ENCODE measurements around the gene SLC48A1. TPM values are rescaled to one million over a fixed set of nuclear protein-coding genes. Genes with fewer than 3 reads are reported as not detected.

SLC48A1 gene
- polyA plus RNA-seq, 3 donors, result 54.4 to 69.8 (median 55.2) TPM

DNA sequence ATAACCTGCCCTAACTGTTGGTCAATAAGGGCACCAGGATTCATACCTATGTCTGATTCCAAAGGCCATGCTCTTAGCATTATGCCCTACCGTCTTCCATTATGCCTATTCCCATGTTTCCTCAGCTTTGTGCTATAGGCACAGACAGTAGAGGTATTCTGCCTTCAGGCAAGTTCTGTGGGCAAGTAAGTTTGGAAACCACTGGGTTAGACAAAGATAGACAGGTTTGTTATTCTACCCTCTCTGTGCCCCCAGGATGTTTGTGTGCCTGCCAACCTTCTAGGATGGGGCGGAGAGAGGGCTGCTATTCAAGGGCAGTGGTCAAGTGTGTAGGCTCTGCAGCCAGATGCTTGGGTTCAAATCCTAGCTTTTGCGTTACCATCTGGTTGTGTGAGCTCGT lies 18.9 kb upstream of the SLC48A1 start:
- no peak for DNase-seq

DNA sequence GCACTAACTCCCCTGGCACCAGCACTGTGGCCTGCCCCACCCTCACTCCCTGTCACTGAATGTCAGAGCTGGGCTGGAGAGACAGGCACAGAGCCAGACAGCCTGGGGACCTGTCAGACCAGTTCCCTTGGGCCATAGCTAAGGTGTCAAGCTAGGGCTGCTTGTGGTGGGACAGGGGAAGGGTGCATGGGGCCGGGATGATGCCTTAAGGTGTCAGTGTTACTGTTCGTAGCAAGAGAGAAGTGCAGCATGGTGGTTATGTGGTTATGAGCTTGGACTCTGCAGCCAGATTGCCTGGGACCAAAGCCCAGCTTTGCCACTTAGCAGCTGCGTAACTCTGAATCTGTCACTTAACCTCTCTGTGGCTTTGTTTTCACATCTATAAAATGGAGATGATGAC lies 18.2 kb upstream of the SLC48A1 start:
- no peak for DNase-seq

DNA sequence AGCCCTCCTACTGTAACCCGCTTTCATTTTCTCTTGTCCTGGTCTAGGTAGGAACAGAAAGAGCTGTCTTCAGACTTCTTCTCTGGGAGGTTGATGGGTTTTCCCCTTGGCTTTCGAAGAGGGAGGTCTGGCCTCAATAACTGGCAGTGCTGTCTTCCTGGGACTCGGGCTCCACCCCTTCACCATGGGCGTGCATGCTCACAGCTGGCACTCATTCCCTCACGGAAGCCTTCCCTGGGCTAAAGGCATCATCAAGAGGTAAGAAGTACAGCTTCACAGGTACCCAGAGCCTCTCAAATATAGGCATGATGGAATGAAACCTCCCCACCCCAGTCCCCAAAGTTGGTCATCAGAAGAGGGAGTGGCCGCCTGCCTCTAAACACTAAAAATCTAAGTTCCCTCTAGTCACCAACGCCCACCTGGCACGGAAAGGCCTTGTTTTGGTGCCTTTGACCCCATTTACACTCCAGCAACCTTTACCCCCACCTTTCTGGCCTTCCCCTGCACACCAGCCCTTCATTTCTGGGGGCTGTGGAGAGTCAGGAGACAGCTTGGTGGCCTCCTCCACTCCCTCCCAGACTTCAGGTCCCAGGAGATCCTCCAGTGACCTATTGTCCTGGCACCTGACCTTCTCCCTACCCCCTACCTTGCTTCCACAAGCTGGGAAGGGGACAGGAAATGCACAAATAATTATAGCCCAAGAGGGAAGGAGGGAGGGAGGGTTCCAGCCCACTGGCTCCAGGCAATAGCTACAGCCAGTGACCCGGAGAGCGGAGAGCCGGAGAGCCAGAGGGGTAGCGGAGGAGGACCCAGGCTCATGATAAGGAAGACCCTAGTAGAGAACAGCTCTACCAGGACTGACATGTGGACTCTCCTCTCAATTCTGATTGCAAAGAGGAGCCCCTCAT lies 17.1 kb upstream of the SLC48A1 start:
- no peak for DNase-seq

DNA sequence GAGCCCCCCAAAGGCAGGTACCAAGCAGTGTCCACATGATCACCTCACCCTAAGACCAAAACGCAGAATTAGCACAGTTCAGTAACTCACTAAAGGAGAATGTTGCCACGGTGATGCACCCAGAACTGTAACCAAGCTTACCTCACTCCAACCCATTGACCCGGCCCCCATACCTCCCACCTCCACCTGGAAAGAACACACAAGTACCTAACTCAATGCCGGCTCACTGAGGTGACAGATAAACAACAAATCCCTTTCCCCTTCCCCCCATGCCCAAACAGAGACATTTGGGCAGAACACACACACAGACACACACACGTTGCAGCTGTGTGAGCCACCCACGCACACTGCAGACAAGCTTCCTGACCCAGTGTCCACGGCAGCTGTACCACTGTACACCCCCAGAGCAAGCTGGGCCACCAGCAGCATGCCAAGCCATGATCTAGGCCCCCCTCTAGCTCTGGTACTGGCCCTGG lies 15.6 kb upstream of the SLC48A1 start:
- DNase-seq, result no peak

DNA sequence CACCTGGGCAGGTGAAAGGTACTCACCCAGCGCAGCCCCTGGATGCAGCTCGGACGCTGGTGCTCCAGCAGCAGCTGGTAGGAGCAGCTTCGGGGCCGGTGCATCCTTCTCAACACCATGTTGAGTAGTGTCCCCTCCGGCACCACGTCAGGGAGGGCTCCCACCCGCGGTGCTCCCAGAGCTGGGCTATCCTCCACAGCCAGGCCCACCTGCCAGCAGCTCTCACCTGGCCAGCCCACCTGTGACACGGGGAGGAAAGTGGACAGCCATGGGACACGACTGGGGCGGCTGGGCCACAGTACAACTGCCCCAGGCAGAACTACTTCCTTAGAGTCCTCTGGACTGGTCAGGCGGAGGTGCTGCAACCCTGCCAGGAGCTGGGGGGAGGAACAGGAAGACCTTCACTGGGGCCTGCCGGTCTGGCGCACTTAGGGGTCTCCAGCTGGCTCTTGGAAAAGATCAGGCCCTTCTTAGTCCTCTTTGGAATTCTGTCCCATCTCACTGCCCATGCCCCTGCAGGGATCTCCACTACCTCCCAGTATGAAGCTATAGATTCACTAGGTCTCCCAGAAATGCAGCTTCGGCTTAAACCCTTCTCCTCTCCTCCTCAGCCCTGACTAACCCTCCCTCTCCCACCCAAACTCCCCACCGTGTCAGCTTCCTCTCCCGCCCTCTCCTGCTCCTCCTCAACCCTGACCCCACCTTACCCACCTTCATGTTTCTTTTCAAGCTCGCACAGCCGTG lies 15.0 kb upstream of the SLC48A1 start:
- no peak for DNase-seq

DNA sequence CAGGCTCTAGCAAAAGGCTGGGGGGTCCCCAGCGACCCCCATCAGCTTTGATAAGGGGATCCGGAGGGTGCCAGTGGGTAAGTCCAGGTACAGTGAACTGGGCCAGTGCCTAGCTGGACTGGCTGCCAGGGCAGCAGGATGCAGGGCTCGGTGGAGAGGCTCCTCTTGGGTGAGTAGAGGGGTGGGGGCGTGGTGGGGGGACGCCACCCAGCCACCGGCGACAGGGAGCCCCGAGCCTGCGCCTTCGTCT lies 14.5 kb upstream of the SLC48A1 start:
- no peak for DNase-seq

DNA sequence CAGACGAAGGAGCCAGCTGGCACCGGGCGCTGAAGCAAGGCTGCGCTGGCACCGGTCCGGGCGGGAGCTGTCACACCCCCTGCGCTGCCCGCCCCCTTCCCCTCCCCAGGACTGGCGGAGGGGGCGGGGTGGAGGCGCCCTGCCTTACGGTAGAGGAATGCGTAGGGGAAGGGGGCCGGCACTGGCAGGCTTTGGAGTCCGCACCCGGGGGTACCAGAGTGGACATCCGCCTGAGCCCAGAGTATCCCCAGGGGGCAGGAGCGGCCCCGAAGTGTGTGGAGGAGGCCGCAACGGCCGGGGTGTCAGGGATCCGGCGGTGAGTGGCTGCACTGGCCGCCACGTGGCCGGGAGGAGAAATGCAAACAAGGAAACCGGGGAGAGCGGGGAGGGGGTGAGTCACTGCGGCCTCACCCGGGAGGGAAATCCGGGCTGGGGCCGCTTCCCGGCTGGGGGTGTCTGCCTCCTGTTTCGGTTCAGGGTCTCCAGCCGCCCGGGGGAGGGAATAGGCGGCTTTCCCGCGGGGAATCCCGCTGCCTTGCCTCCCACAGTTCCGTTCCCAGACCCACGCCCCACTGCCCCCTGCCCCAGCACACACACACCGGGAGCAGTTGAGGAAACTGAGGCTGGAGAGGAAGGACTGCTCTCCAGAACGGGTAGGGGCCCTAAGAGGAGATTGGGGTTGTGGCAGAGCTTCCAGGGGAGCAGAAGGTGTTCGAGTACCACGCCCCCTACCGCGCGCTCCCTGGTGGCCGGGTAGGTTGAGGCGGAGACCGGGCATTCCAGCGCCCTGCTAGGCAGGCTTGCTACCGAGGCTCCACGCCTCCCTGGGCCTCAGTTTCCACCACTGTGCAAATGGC lies 14.0 kb upstream of the SLC48A1 start, which contains the start of gene RAPGEF3:
Gene RAPGEF3 (minus strand): TSS at position 47 of the 857 bp plus-strand sequence. CDS start 324 bp downstream, outside the sequence.
- peak; percentile 80 for DNase-seq

DNA sequence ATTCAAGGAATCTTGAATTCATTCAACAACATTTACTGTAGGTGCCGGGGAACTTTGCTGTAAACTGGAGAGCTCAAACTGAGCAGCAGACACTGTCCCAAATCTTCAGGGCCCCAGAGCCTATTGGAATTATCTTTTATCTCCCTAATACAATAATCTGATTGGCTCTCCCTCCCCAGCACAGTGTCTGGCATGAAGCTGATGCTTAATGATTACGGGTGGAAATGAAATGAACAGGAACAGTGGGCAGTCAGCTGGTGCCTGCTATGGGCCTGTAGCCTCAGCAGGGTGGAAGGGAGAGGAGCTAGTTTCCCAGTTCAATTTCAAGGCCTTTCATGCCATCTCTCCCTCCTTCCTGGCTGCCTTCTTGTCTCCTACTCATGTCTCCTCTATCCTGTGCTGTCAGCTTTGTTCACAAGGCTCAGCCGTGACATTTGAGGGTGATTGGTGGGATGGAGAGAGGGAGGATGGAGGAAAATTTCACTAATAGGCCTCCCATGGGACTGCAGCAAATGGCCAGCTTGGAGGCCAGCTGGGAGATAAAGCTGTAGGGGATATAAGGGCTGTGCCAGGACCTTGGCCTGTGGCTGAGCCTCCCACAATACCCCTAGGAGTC lies 10.1 kb upstream of the SLC48A1 start:
- DNase-seq, result no peak

DNA sequence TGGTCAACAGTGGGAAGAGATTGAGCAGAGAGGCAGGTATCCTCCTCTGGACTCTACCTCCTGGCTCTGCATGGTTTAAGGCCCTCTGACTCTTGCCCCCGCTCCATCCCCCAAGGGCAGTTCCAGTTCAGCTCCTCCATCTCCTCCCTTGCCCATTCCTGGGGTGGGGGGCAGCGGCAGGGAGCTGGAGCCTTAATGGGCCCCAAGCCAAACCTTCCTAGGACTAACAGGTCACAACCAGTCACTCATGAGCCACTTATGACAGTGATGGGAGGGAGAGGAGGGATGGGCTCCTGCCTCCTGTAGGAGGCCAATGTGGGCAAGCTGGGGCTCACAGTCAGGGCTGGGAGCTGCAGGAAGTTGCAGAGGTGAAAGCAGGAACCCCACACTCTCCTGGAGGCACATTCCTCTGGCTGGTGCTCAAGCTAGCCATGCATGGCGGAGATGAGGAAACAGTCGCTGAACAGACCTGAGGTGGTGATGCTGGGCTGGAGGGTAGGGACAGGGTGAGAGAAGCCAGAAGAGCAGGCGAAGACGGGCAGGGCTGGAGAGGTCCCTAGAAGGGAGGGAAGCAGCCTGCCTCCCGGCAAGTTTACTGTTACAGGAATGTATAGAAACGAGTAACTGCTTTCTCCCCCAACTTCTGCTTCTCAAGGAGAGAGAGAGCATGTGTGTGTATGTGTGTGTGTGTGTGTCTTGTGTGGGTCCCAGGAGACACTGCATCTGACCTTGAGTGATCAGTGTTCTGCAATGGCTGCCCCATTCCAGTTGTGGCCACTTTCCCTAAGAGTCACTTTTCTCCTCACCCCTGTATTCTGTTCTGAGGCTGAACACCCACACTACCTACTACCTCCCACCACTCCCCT lies 9.3 kb upstream of the SLC48A1 start:
- peak; percentile 58 for DNase-seq

DNA sequence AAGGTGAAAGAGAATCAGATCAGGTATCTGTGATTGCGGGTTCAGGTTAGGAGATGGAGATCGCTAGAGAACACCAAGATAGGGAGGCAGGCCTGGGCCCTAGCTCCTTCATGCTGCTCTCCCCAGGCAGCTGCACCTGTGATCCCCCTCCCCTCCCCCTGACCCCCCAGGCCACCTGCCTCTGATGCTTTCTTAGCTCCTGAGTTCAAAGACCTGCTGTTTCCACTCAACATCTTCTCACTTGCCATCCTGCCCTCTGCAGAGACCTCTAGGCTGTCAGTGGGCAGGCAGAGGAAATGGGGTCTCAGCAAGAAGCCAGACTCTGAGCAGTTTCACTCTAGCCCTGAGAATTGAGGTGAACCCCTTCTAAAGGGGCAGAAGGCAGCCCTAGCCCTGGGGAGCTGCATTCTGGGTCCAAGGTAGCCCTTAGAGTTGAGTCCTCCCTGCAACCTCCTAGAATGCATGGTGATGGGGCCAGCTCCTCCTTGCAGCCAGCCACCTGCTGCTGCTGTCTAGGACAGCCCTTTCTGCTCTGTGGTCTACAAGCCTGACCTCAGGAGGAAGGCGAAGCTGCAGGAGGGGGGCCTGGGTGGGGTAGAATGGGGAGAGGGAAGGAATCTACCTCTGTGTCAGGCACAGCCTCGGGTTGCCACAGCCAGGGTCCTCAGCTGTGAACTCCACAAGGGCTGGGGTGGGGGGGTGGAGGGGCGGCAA lies 6.4 kb upstream of the SLC48A1 start:
- no peak for DNase-seq

DNA sequence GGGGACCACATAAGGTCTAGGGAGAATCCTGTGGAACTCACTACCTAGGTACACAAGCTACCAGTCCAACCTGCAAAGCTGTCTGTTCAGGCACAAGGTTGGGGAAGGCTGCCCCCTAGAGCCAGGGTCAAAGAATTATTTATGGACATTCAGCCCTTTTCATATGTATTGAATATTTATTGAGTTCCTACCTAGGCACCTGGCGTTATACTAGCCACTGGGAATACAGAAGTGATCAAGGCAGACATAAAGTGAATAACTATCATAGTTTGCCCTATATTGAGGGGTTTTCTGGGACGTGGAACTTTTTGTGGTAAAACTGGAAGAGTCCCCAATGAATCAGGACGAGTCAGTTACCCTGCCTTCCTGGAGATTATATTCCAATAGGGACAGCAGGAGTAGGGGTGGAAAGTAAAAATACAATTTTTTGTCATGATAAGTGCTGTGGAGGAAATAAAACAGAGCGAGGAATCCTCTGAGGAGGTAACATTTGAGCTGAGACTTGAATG lies 5.8 kb upstream of the SLC48A1 start:
- DNase-seq, result no peak

DNA sequence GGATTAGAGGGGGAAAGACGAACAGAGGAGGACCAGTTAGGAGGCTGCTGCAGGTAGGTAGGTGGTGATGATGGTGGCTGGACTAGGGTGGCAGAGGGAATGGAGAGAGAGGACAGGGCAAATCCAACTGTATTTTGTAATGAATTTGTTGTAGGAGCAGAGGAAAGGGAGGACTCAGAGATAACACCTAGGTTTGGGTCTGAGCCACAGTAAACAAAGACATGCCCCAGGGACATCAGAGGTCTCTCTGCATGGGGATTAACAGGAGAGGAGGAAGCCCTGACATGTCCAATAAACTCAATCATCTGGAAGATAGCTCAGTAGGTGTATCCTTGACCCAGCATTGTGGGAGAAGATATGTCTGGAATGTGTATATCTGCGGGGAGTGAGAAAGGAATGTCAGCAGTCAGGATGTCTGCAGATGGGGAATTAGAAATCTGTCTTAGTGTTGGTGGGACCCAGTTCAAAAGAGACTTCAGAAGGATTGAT lies 4.7 kb upstream of the SLC48A1 start:
- peak; percentile 56 for DNase-seq

DNA sequence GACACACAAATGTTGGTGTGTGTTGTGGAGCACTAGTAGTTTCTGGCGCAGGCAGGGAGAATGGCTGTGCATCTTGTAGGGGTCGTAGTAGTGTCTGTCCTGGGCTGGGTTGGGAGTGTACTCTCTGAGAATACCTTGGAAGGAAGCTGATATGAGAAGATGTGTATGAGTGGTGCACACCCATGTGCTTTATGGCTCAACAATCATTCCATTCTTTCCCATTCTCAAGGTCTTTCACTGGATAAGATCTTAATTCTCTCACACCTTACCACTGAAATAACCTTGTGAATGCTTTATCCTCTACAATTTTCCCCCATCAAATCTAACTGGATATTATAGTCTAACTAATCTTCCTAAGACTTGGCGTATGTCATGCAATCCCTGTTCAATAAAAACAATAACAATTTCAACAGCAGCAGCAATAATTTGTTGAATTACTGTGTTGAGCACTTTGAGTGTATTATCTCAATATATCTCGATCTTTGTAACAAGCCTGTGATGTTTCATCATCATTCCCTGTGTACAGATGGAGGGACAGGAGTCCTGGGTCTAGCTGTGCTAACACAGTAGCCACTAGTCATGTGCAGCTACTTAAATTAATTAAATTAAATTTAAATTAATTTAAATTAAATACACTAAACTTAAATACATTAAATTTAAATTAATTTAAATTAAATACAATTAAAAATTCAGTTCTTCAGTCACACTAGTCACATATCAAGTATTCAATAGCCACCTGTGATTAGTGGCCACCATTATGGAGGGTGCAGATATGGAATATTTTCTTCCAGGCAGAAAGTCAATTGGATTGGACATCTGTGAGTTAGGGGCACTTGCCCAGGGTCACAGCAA lies 3.6 kb upstream of the SLC48A1 start:
- no peak for DNase-seq

DNA sequence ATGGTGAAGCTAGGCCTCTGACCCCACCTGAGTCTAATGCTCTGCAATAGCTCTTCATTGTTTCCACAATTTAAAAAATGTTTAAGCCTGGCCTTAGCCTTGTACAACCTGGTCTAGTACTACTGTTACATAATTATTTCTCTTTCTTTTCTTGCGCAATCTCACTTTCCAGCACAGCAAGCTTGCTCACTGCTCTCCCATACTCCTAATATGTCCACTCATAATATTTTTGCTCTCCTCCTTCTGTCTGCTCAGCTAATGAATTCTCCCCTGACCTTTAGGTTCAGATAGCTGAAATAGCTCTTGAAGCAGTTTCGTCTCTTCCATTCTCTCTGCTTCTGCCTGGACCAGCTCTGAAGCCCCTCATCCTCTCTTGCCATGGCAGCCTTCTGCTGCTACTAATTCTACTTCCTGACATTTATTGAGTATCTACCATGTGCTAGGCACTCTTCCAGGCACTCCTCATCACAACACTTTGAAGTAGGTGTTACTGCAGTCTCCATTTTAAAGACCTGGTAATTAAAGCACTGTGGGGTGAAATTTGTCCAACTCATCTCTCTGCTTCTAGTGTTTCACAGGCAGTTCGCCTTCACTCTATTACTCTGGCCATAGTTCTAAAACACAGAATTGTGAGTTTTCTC lies 2.8 kb upstream of the SLC48A1 start:
- no peak for DNase-seq

DNA sequence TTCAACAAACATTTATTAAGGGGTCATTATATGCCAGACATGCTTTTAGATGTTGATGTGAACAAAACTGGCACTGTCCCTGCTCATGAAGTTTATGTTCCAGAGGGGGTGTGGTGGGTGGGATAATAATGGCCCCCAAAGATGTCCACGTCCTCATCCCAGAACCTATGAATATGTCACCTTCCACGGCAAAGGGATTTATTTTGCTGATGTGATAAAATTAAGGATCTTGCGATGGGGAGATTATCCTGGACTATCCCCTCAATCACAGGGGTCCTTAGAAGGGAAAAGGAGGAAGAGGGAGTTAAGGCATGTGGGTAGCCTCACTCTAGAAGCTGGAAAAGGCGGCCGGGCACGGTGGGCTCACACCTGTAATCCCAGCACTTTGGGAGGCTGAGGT lies 1.7 kb upstream of the SLC48A1 start:
- no peak for DNase-seq

DNA sequence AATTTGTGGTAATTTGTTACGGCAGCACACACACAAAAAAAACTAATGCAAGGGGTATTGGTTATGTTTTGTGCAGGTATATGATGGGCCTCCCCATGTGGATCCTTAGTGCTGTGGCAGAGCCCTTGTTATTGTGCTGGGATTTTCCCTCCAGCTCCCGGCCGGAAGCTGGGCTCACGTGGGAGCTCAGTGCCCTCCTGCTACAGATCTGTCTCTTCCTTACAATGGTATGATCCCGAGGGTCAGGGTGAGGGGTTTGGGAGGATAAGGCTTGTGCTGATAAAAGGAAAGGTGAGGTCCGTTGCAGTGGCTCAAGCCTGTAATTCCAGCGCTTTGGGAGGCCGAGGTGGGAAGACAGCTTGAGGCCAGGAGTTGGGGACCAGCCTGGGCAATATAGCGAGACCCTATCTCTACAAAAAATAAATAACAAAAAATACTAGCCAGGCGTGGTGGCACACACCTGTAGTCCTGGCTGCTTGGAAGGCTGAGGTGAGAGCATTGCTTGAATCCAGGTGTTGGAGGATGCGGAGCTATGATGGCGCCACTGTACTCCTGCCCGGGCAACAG lies 861 bp upstream of the SLC48A1 start:
- no peak for DNase-seq

DNA sequence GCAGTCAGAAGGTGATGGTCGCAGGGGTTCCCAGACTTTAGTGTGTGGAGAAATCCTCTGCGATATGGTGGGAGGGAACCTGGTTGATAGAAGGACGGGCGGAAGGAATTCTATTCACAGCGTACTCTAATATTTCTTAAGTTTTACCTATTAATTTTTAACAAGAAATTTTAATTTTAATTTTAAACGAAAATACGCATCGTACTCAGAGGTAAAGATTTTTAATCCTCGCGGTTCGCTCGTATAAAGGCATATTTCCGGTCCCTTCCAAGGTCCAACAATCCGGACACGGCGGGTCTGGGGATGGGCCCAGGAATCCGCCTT lies 338 bp upstream of the SLC48A1 start:
- DNase-seq, result no peak
